ENCODE results near the gene SLC4A11. TPM values are rescaled to one million over a fixed set of nuclear protein-coding genes. Genes with fewer than 3 reads are reported as not detected.

Gene SLC4A11
- total RNA-seq, 3 donors from 2014 or later = 0.31 to 1.2 (median 1.1) TPM

GRCh38 chr20:3229158-3229557 is 9.8 kb downstream of the SLC4A11 start:
- intact Hi-C loops (cut with DNase I, micrococcal nuclease) = no loop called here
- Histone ChIP-seq H3K9me3 (no peaks in the 10 kb centered on the region), H3K4me1 (ENCODE audit: low read depth) (no peaks in the 10 kb centered on the region), H3K36me3 (ENCODE audit: low read depth) (no peaks in the 10 kb centered on the region), H3K4me3 (no peak overlapping the region)
- DNase-seq (no peak), ATAC-seq (no peak)
- TF ChIP-seq, protein P1, sequence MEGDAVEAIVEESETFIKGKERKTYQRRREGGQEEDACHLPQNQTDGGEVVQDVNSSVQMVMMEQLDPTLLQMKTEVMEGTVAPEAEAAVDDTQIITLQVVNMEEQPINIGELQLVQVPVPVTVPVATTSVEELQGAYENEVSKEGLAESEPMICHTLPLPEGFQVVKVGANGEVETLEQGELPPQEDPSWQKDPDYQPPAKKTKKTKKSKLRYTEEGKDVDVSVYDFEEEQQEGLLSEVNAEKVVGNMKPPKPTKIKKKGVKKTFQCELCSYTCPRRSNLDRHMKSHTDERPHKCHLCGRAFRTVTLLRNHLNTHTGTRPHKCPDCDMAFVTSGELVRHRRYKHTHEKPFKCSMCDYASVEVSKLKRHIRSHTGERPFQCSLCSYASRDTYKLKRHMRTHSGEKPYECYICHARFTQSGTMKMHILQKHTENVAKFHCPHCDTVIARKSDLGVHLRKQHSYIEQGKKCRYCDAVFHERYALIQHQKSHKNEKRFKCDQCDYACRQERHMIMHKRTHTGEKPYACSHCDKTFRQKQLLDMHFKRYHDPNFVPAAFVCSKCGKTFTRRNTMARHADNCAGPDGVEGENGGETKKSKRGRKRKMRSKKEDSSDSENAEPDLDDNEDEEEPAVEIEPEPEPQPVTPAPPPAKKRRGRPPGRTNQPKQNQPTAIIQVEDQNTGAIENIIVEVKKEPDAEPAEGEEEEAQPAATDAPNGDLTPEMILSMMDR (IDR thresholded peaks at IDR 0.05) = no peak

DNA sequence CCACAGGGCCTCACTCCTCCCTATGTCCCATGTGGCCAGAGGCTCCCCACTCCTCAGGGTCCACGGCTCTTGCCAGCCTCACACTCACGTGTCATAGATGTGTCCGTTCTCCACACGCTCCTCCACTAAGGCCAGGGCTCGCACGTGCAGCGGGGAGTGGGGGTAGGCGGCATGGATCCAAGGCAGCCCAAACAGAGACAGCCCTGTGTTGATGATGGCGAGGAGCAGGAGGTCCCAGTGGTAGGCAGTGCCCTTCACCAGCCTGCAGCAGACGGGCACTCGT is 10.3 kb downstream of the SLC4A11 start:
- intact Hi-C loops (cut with DNase I, micrococcal nuclease) = no loop called here
- H3K4me3 ChIP-seq = no peak overlapping the region
- no peaks in the 10 kb centered on the region for H3K4me1 ChIP-seq (ENCODE audit: low read depth)
- TF ChIP-seq, protein P1 (IDR thresholded peaks at IDR 0.05) = no peak
- no peaks in the 10 kb centered on the region for H3K9me3 ChIP-seq
- H3K36me3 ChIP-seq (ENCODE audit: low read depth) = no peaks in the 10 kb centered on the region
- ATAC-seq (no peak), DNase-seq (no peak)

DNA sequence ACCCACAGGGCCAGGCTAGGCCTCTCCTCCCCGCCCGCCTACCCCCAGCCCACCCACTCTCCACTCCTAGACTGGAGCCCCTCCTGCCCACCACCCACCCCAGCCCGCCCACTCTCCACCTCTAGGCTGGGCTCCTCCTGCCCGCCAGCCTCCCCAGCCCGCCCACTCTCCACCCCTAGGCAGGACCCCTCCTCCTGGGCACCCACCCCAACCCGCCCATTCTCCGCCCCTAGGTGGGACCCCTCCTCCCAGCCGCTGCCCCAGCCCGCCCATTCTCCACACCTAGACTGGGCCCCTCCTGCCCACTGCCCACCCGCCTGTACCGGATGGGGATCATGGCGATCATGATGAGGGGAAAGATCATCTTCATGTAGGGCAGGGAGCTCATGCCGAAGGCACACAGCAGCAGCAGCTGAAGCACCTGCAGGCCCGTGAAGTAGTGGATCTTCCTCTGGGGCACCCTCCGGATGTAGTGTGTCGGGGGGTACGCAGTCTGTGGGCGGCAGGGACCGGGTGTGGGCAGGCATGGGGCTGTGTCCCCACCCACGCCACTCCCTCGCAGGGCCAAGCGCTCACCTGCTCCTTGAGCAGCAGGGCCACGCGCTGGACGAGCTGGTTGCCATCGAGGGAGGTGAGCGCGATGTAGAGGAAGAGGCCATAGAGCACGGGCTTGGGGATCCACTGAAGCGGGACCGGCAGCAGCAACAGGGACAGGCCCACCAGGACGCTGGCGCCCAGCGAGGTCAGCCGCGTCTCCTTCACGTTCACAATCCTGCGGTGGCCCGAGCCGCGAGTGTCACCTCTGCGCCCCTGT is 10.8 kb downstream of the SLC4A11 start:
- H3K36me3 ChIP-seq (ENCODE audit: low read depth) = no peaks in the 10 kb centered on the region
- intact Hi-C loops (cut with DNase I, micrococcal nuclease) = no loop called here
- no peaks in the 10 kb centered on the region for H3K9me3 ChIP-seq
- TF ChIP-seq, protein P1 (IDR thresholded peaks at IDR 0.05) = no peak
- no peaks in the 10 kb centered on the region for H3K4me1 ChIP-seq (ENCODE audit: low read depth)
- DNase-seq = no peak
- H3K4me3 ChIP-seq = no peak overlapping the region
- no peak for ATAC-seq

DNA sequence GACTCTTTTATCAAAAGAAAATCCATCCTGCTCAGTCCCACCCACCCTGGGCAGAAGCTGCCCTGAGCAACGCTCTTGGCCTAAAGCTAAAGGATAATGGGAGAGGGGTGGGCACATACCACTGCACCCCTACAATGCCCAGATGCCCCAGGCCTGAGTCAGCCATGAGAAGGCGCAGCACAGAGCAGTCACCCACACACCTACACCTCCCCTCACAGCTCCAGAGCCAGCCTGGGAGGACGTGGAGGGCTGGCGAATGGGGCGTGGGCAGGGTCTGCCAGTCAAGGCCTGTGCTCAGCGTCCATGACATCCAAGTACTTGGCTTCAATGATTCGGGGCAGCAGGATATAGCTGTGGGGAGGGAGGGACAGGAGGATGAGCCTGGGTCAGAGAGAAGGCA is 11.5 kb downstream of the SLC4A11 start:
- TF ChIP-seq, protein P1 (IDR thresholded peaks at IDR 0.05) = no peak
- no peak for DNase-seq
- Histone ChIP-seq H3K36me3 (ENCODE audit: low read depth) (no peaks in the 10 kb centered on the region), H3K4me1 (ENCODE audit: low read depth) (no peaks in the 10 kb centered on the region), H3K9me3 (no peaks in the 10 kb centered on the region), H3K4me3 (no peak overlapping the region)
- intact Hi-C loops (cut with DNase I, micrococcal nuclease) = no loop called here
- no peak for ATAC-seq

GRCh38 chr20:3226864-3227263 is 12.1 kb downstream of the SLC4A11 start:
- DNase-seq = no peak
- ATAC-seq = no peak
- Histone ChIP-seq H3K4me3 (no peak overlapping the region), H3K4me1 (ENCODE audit: low read depth) (no peaks in the 10 kb centered on the region), H3K9me3 (no peaks in the 10 kb centered on the region), H3K36me3 (ENCODE audit: low read depth) (no peaks in the 10 kb centered on the region)
- intact Hi-C loops (cut with DNase I, micrococcal nuclease) = no loop called here
- TF ChIP-seq, protein P1 (IDR thresholded peaks at IDR 0.05) = no peak

DNA sequence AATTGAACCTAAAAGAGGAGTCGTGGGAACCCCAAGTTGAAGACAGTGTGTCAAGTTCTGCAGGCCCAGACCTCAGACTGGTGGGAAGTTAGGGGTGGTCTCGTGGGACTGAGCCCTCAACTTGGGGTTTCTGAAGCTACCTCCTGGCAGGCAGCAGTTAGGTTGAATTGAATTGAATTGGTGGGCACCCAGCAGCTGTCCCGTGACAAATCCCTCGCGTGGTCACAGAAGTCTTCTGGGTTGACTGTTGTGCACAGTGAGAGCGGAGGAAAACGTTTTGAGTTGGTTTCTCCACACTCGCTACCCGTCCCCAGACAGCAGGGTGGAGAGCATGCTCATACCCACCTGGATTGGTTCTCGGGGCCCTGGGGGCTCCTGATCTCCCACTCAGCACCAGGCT is 12.9 kb downstream of the SLC4A11 start:
- TF ChIP-seq, protein P1 (IDR thresholded peaks at IDR 0.05) = no peak
- H3K4me1 ChIP-seq (ENCODE audit: low read depth) = peaks cover 4% of the 10 kb centered on the region
- H3K36me3 ChIP-seq (ENCODE audit: low read depth) = no peaks in the 10 kb centered on the region
- ATAC-seq (no peak), DNase-seq (no peak)
- H3K4me3 ChIP-seq = no peak overlapping the region
- intact Hi-C loops (cut with DNase I, micrococcal nuclease) = no loop called here
- no peaks in the 10 kb centered on the region for H3K9me3 ChIP-seq
